ENCODE measurements around the gene TRIB2.

The TRIB2 gene

DNA sequence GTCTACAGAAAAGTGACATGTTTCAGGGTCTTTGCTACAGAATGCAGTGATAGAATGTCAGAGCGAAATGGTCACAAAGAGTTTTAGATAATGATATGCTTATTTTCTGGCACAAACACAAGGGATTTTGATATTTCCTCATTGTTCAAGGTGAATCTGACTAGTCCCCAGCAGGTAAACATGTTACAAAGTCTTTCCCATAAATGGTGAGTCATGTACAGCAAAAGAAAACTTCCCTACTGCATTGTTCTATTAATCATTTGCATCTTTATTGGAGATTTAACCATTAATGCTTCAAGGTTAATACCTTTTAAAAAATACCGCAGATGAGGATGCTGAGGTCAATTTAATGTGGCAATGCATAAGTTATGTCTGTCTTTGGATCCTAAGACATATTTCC is 19.1 kb upstream of the TRIB2 start:
- DNase-seq (ENCODE audit: low read depth in 3 of 3) = no peak

DNA sequence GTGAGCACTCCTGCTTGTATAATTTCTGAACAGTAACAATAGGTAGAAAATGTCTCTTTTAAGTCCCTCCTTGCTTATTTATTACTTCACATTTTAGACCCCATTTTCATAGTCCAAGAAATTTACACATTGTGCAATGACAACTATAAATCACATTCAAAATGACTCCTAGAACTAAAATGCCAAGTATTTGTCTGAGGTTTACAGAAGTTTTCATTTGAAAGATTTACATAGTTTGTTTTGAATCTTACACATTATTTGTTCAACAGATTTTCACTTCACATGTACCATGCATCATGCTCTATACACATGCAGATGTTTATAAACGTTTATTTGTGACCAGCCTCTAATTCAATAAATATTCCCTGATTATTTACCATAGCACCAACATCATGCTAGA is 15.7 kb upstream of the TRIB2 start:
- DNase-seq (ENCODE audit: low read depth in 3 of 3) = no peak

DNA sequence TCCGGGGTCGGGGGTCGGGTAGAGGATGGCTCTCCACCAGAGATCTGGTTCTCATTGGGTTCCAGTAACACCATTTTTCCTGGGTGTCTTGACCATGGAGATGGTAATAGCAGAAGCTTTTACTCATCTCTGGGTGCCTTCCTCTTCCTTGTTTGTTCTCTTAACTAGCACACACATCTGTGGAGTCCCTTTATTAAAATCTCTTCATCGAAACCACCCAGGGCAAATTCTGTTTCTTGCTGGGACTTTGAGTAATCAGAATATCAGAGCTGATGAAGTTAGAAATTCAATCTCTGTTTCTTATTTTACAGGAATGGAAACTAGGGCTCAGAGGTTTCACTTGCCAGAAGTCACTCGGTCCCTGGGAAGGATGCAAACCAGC is 15.0 kb upstream of the TRIB2 start:
- DNase-seq (ENCODE audit: low read depth in 3 of 3) = no peak

DNA sequence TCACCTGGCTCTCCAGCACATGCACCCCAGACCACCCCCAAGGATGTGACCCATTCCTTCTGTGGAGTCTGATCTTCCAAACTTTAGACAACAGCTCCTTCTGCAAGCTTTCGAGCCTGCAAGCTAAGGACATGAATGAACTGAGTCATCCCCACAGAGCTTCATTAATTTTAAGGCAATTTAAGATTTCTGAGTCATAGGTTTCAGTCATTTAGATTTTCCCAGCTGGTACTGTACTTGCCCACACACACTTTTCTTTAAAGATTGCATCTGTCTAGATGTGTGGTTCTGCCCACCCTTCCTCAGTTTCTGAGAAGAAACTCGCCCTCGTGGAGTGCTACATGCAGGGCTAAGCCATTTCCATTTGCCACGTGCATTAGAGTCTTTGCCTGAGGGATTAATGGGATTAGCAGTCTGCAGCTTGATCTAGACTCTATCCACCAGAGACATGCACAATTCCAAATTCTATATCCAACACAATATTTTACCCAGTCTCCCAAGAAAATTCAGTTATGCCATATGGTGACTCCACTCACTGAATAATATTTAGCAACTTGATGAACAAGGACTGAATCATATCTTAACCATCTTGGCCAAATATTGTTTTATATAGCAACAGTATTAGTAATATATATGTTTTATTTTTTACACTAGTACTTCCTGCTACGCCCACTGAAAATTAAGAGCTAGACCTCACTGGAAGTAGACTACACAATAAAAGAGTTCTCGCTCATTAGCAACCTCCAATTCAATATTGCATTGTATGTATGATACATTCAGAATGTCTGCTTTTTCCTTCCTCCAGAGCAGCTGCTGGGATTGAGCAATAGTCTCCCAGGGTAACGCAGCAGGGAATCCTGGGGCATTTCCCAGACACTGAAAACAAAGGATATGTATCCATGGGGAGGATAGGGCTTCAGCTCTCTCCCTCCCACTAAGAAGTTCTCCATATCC is 14.3 kb upstream of the TRIB2 start:
- DNase-seq (ENCODE audit: low read depth in 3 of 3) = no peak

GRCh38 chr2:12704378-12704777 is 12.4 kb upstream of the TRIB2 start:
- no peak for DNase-seq (ENCODE audit: low read depth in 3 of 3)

- DNase-seq (ENCODE audit: low read depth in 3 of 3) = no peak
Observed at GRCh38 chr2:12705230-12705629, 11.5 kb upstream of the TRIB2 start.

DNA sequence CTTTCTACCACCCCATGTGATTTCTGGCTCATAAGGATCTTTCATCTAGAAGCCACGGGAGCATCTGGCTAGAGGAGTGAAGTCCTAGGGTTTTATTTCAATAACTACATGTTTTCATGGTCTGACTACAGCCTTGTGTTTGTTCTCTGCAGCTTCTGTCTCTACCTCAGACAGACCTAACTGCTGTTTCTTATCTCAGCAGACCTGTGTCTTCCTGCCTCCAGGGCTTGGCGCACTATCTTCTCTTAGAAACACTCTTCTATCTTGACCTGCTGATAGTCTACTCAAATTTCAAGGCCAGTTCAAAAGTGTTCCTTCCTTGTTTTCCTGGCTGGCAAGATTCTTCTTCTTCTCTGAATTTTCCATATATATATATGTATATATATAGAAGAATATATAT is 11.0 kb upstream of the TRIB2 start:
- no peak for DNase-seq (ENCODE audit: low read depth in 3 of 3)

DNA sequence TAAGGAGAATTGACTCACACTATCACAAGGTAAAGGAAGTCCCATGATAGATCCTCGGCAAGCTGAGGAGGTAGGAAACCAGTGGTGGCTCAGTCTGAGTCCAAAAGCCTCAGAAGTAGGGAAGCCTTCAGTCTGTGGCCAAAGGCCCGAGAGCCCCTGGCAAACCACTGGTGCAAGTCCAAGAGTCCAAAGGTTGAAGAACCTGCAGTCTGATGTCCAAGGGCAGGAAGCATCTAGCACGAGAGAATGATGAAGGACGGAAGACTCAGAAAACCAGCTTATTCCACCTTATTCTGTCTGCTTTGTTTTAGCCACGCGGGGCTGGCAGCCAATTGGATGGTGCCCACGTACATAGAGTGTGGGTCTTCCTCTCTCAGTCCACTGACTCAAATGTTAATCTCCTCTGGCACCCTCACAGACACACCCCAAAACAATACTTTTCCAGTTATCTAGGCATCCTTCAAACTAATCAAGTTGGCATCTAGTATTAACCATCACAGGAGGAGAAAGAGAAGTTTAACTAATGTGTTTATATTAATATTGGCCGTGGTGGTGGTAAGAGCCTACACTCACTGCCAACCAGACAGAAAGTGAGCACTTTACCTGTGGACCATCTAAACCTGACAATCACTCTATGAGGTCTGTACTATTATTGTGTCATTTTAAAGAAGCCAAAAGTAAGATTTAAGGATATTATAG is 8.1 kb upstream of the TRIB2 start:
- no peak for DNase-seq (ENCODE audit: low read depth in 3 of 3)

DNA sequence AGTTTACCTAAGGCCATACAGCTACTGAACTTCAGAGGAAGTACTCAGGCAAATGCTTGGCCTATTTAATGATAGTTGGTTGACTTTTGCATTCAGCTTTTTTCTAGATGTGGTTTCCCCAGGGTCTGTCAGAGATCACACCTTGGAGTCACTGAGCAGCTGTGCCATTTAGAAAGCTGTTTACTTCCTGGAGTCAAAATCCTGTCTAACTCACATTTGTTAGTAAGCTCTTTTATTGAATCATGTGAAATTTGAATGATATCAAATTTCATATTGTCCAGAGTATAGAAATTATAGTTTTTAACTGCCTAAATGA is 7.6 kb upstream of the TRIB2 start:
- no peak for DNase-seq (ENCODE audit: low read depth in 3 of 3)

GRCh38 chr2:12710301-12710700 is 6.4 kb upstream of the TRIB2 start:
- no peak for DNase-seq (ENCODE audit: low read depth in 3 of 3)

DNA sequence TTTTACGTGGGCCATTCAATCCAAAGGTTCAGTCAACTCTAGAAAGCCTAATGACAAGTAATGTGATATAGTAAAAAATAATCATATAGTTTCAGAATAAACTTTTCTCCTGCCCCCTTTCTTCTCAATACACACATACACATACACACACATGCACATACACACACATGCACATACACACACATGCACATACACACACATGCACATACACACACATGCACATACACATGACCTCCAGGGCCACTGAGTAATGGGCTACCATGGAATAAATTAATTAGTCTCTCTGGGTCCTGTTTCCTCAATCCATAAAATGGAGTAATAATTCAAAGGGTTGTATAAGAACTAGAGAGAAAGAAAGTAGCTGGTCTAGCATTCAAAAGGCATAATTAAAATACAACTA is 5.4 kb upstream of the TRIB2 start:
- DNase-seq (ENCODE audit: low read depth in 3 of 3) = no peak

DNA sequence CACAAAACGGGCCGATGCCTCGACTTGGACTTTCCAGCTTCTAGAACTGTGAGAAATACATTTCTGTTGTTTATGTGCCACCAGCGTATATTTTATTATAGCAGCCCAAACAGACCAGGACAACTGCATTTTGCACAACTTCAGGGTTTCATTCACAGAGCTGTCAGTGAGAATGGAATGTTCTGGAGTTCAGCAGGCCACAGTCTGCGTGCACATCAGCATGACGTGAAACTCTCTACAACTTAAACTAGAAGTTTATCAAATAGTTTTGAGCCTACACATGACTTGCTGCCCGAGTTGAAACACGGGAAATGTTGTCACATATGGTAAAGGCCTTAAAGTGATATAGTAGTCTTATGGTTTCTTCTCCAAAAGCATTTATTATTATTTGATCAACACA is 3.9 kb upstream of the TRIB2 start:
- DNase-seq (ENCODE audit: low read depth in 3 of 3) = no peak

GRCh38 chr2:12714391-12715221 is 2.1 kb upstream of the TRIB2 start:
- no peak for DNase-seq (ENCODE audit: low read depth in 3 of 3)

GRCh38 chr2:12715258-12716031 is 1.3 kb upstream of the TRIB2 start:
- no peak for DNase-seq (ENCODE audit: low read depth in 3 of 3)

GRCh38 chr2:12716032-12716281 is 779 bp upstream of the TRIB2 start:
- peak; percentile 63 to 76 (median 64) for DNase-seq (ENCODE audit: low read depth in 3 of 3)

DNA sequence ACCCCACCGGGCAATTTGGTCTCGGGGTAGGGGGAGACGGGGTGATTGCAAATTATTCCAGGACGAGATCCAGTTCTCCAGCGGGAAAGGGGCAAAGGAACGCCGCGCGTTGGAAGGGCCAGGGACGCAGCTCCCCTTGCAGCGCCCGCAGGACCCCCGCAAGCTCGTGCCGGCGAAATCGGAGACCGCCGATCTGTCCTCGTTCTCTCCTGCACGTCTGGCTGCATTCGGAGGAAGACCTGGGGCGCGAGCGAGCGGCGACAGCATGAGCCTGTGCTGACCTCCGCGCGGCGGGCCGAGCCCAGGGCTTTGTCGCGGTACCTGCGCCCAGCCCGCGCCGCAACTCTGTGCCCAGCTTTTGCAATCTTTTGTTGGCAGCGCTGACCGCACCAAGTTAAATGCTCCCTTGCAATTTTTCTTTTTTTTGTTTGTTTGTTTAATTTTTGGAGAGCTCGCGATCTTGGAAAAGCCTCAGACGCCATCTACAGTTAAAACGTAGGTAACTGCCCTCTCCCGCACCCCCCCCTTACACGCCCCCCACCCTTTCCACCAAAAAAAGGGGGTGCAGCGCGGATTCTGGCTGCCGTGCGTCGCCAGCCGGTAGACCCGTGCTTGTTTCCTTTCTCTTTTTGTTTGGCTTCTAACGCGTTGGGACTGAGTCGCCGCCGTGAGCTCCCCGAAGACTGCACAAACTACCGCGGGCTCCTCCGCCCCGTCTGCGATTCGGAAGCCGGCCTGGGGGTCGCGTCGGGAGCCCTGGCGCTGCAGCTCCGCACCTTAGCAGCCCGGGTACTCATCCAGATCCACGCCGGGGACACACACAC is 667 bp downstream of the TRIB2 start:
- peak in 1 of 3 donors; percentile 27 for DNase-seq (ENCODE audit: low read depth in 3 of 3)

DNA sequence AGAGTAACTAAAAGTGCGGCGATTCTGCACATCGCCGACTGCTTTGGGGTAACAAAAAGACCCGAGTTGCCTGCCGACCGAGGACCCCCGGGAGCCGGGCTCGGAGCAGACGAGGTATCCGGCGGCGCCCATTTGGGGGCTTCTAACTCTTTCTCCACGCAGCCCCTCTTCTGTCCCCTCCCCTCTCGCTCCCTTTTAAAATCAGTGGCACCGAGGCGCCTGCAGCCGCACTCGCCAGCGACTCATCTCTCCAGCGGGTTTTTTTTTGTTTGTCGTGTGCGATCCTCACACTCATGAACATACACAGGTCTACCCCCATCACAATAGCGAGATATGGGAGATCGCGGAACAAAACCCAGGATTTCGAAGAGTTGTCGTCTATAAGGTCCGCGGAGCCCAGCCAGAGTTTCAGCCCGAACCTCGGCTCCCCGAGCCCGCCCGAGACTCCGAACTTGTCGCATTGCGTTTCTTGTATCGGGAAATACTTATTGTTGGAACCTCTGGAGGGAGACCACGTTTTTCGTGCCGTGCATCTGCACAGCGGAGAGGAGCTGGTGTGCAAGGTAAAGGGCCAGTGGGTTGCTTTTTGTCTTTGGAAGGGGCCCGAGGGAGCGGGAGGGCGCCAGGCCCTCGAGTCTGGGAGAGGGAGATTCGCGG is 1.4 kb downstream of the TRIB2 start:
- DNase-seq (ENCODE audit: low read depth in 3 of 3) = peak in 1 of 3 donors; percentile 27

GRCh38 chr2:12718711-12719399 is 2.1 kb downstream of the TRIB2 start:
- no peak for DNase-seq (ENCODE audit: low read depth in 3 of 3)

DNA sequence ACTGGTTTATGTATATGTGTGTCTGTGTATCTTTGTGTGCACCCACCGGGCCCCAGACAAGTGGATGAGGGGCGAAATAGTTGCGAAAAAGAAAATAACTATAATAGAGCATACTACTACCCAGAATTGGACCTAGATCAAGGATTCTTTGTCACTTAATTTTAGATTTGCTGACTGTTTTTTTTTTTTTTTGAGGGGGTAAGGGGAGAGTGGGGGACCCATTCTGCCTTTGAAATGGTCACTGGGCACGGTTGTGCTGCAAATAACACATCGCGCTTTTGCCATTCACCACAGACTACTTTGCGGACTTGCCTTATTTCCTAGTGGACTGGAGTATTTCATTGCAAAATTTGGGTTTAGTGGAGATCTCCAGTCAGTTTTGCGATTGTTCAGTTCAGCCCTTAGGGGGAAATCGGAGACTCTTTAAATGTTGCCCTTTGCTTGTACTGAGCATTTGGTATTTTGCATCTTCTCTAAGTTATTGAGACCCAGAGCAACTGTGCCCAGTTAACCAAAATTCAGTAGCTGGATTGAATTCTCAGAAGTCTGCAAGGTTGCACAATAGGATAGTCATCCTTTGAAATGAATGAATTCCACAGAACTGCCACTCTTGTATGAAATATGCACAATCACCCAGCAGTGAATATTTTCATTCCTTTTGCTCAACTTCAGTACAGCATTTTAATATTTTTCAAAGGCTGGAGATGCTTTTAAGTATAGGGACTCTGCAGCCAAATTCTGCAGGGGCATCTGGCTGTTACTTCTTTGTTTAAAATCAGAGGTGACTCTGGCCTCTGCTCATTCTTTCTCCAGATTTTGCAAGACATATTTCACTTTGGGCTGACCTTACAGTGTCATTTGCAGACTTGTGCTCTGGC is 2.9 kb downstream of the TRIB2 start:
- DNase-seq (ENCODE audit: low read depth in 3 of 3) = no peak
